Ovary (tissue), 9 donors: Measurements from ENCODE around the gene TRIO. TPM values are rescaled to one million over a fixed set of nuclear protein-coding genes. Genes with fewer than 3 reads are reported as not detected.

Source experiments
- DNase-seq, 5 donors: peaks; one replicate each; pipeline ENCODE4 v3.0.0-alpha.2; 2019 to 2020
- H3K27ac ChIP-seq, 2 donors: fragments of 200-600 bp; one replicate each; pipeline versions ENCODE4 v1.5.1 to v1.8.0; 2019 to 2022
- H3K27me3 ChIP-seq: fragments of 200-600 bp; one replicate; pipeline ENCODE4 v1.8.0; 2022
- H3K36me3 ChIP-seq: fragments of 200-600 bp; sonication (generic); one replicate; pipeline ENCODE4 v1.5.1; 2019
- H3K4me1 ChIP-seq: one replicate; pipeline ENCODE4 v1.8.1; 2013; ENCODE audit warnings: mild to moderate bottlenecking, moderate library complexity; ENCODE audit not compliant: insufficient read depth
- H3K4me3 ChIP-seq: fragments of 200-600 bp; sonication (generic); one replicate; pipeline ENCODE4 v1.5.1; 2017
- H3K9me3 ChIP-seq, 2 donors: fragments of 200-600 bp in 1 of 2; sonication (generic) in 1 of 2; one replicate each; pipeline versions ENCODE4 v1.5.1 to v1.8.1; 2013 to 2019; ENCODE audit warnings: mild to moderate bottlenecking in 1 of 2, moderate library complexity in 1 of 2
- EP300 ChIP-seq: sonication (generic); formaldehyde crosslinking; IDR thresholded peaks from one replicate; pipeline ENCODE4 v1.6.1; 2017; ENCODE audit warnings: antibody characterized with exemption
- POLR2A ChIP-seq: fragments of 450-650 bp; IDR thresholded peaks from one replicate; pipeline ENCODE4 v1.6.1; 2017; ENCODE audit warnings: antibody characterized with exemption, mild to moderate bottlenecking, moderate library complexity
- WGBS, 3 donors: extraction: QIAGEN DNeasy Blood & Tissue Kit in 1 of 3; methylation state at CpG; one replicate each; pipeline versions ENCODE4 v1.1.5 to v1.1.7; 2013 to 2017; 5-methylcytosine and 5-hydroxymethylcytosine counted together
- intact Hi-C, 4 donors: fragments of 100-400 bp; cut with DNase I; formaldehyde crosslinking; loops; one replicate each; pipeline versions ENCODE4 v1.11.0 to v1.15.1; 2022 to 2023
- polyA plus RNA-seq, 2 donors: library from polyadenylated mRNA; stranded (reverse); fragments of 200-250 nt in 1 of 2; fragments of 350-450 nt in 1 of 2; fragmentation: Illumina TruSeq in 1 of 2; extraction: RNeasy Lipid Tissue Mini Kit (QIAGEN cat#74804) in 1 of 2; gene quantifications; one replicate each; pipeline ENCODE4 v1.2.3, GENCODE V29; 2013 to 2014
- total RNA-seq, 7 donors: library from RNA; depleted of rRNA in 2 of 7; stranded (reverse); fragments of >200 nt in 2 of 7; fragmentation: NEBNext Ultra II Directional in 3 of 7; extraction: Animal tissue kit (Norgen Biotek cat#: 25700) in 3 of 7; gene quantifications; one replicate each; pipeline versions ENCODE4 v1.1.0 to v1.2.4, GENCODE V29; 2016 to 2023
- TF ChIP-seq, protein P1 (sequence below), 3 donors: fragments of 450-650 bp in 2 of 3; fragments of 200-600 bp in 1 of 3; IDR thresholded peaks; one replicate each; pipeline versions ENCODE4 v1.5.1 to v1.8.0; 2016 to 2022; ENCODE audit warnings: antibody characterized with exemption in 3 of 3, mild to moderate bottlenecking in 1 of 3
- donor health status: DM: no; HTN: no; CAD: no; lungs with moderate emphysema.
- donor health status: DM: no; HTN: no; CAD: no.
- donor health status: Bipolar disorder and iron deficiency.
- donor health status: DM: yes; HTN: yes; CAD: no.
- donor health status: DM: no; HTN: no; CAD: no.
- donor health status: DM: yes; HTN: yes; CAD: no.

TRIO gene
- total and polyA plus RNA-seq, 9 donors = 58.4 to 268 (median 125) TPM

DNA sequence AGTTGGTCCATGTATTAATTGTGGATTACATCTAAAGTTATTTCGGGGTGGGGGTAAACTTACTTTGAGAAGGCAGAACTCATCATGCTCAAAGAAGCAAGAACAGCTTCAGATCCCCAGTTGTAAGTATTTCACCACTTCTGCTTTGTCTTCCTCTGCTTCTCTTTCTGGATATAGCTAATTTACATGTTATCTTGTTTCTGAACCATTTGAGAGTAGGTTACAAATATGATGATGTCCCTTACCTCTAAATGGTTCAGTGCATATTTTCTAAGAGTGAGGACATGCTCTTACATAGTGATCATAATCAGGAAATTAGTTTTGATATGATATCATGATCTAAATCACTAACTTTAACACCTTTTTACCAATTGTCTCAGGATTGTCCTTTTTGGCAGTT is 11.9 kb downstream of the TRIO start:
- Histone ChIP-seq H3K27ac (no peak overlapping the region), H3K4me1 (peaks cover 17% of the 10 kb centered on the region), H3K4me3 (no peak overlapping the region), H3K9me3 (no peaks in the 10 kb centered on the region), H3K27me3 (no peaks in the 10 kb centered on the region), H3K36me3 (no peaks in the 10 kb centered on the region)
- DNase-seq = no peak
- TF ChIP-seq, protein P1, sequence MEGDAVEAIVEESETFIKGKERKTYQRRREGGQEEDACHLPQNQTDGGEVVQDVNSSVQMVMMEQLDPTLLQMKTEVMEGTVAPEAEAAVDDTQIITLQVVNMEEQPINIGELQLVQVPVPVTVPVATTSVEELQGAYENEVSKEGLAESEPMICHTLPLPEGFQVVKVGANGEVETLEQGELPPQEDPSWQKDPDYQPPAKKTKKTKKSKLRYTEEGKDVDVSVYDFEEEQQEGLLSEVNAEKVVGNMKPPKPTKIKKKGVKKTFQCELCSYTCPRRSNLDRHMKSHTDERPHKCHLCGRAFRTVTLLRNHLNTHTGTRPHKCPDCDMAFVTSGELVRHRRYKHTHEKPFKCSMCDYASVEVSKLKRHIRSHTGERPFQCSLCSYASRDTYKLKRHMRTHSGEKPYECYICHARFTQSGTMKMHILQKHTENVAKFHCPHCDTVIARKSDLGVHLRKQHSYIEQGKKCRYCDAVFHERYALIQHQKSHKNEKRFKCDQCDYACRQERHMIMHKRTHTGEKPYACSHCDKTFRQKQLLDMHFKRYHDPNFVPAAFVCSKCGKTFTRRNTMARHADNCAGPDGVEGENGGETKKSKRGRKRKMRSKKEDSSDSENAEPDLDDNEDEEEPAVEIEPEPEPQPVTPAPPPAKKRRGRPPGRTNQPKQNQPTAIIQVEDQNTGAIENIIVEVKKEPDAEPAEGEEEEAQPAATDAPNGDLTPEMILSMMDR (IDR thresholded peaks at IDR 0.05) = no peak
- TF ChIP-seq EP300 (no peak), POLR2A (no peak)
- WGBS, 3 donors = 92 to 97% (median 94%) methylated on average over 1 of the region's 1 CpG
- intact Hi-C loops = no loop called here

DNA sequence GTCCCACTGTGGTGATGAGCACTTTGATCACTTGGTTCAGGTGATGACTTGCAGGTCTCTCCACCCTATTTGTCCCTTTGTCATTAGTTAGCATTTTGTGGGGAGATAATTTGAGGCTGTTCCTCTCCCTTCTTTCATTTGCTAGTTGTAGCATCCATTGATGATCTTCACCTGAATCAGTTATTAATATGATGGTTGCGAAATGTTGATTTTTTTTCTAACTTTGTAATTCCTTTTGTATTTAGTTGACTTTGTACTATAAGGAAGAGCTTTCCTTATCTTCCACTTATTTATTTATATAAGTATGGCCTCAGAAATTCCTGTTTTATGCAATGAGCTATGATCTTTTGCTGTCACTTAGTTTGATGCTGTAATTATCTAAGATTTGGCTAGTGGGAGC is 12.6 kb downstream of the TRIO start:
- H3K27me3 ChIP-seq = no peaks in the 10 kb centered on the region
- DNase-seq = no peak
- peaks cover 16% of the 10 kb centered on the region for H3K4me1 ChIP-seq
- no peaks in the 10 kb centered on the region for H3K9me3 ChIP-seq
- H3K36me3 ChIP-seq = no peaks in the 10 kb centered on the region
- TF ChIP-seq POLR2A = no peak
- TF ChIP-seq EP300 = no peak
- TF ChIP-seq, protein P1 (IDR thresholded peaks at IDR 0.05) = no peak
- H3K27ac ChIP-seq = no peak overlapping the region
- intact Hi-C loops = no loop called here
- no peak overlapping the region for H3K4me3 ChIP-seq
- WGBS, 3 donors = 98 to 100% (median 100%) methylated on average over 1 of the region's 1 CpG

DNA sequence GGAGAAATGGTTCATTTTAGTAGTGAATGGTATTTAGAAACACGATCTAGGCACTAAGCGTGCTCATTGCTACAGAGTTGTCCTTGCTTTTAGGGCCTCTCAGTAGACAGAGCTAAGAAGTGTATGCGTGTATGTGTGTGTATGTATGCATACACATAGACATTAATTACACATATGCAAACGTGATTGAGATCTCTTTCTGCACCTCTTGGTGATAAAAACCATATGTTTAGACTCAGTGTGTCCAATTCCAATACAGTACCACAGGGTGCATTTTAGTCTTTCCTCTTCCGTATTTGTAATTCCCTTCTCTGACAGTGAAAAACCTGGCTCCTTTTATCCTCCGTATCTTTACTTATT is 13.1 kb downstream of the TRIO start:
- Histone ChIP-seq H3K36me3 (no peaks in the 10 kb centered on the region), H3K4me1 (peaks cover 14% of the 10 kb centered on the region), H3K4me3 (peak overlapping the region; percentile 9), H3K9me3 (no peaks in the 10 kb centered on the region), H3K27me3 (no peaks in the 10 kb centered on the region), H3K27ac (no peak overlapping the region)
- intact Hi-C loops = no loop called here
- no peak for DNase-seq
- TF ChIP-seq, protein P1 (IDR thresholded peaks at IDR 0.05) = no peak
- no peak for TF ChIP-seq POLR2A
- no peak for TF ChIP-seq EP300
- 38 to 47% (median 45%) methylated on average over 6 of the region's 6 CpGs for WGBS, 3 donors

DNA sequence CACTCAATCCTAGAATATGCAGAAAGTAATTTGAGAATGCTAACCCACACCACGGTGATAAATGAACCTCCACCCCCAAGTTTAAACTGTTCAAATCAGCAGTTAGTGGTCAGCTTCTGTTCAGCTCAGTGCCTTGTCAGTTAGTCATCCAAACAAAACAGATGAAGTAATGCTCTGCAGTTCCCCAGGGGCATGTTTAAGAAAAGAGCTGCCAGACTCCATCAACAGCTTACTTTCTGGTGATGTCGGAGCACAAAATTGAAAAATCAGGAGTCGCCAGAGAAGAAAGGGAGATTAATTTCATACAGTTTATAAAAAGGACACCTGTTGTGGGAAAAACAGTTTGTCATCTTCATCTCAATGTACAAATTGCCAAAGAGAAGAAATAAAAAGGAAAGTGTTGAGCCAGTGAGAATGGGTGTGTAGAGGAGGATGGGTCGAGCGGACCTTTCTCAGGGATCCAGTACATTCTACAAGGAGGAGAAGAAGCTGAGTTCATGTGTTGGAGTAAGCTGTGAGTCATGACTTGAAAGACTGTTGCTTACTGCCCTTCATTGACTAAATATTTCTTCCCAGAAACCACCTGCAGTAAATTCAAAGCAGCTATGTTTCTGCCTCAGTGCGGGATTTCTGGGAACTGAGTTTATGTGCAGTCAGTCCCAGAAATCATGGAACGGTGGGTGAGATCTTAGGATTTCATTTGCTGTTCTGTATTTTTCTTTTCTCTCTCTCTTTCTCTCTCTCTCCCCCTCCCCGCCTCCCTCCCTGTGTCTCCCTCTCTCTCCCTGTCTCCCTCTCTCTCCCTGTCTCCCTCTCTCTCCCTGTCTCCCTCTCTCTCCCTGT is 13.7 kb downstream of the TRIO start:
- Histone ChIP-seq H3K4me1 (peaks cover 17% of the 10 kb centered on the region), H3K9me3 (no peaks in the 10 kb centered on the region), H3K36me3 (no peaks in the 10 kb centered on the region), H3K27me3 (no peaks in the 10 kb centered on the region), H3K27ac (no peak overlapping the region), H3K4me3 (peak overlapping the region; percentile 9)
- no peak for TF ChIP-seq POLR2A
- TF ChIP-seq, protein P1 (IDR thresholded peaks at IDR 0.05) = no peak
- peak; percentile 40 for TF ChIP-seq EP300
- intact Hi-C loops = no loop called here
- 12 to 19% (median 17%) methylated on average over 8 of the region's 8 CpGs for WGBS, 3 donors
- DNase-seq = peak in 1 of 5 donors; percentile 39
